ENCODE data around the gene KRT28.
"Not testable (repeated sequence)": the region's sequence is repeated elsewhere in the genome, so short reads cannot be mapped to it uniquely, and the experiment has no call there.

KRT28 gene

DNA sequence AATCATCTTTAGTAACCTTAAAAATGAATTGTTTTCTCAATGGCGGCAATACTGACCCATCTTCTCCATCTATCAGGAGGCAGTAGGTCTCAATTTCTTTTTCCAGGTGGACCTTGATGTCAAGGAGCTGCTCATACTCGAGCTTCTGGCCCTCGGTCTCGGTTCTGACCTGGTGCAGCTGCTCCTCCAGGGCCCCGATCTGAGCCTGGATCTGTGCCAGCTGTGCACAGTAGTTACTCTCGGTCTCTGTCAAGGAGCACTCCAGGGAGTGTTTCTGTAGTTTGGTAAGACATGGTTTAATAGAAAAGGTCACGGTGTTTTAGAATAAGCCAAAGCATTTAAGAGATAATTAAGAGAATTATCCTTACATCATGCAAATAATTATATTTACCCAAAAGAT, 22.3 kb downstream of the KRT28 start:
- no peak for DNase-seq

DNA sequence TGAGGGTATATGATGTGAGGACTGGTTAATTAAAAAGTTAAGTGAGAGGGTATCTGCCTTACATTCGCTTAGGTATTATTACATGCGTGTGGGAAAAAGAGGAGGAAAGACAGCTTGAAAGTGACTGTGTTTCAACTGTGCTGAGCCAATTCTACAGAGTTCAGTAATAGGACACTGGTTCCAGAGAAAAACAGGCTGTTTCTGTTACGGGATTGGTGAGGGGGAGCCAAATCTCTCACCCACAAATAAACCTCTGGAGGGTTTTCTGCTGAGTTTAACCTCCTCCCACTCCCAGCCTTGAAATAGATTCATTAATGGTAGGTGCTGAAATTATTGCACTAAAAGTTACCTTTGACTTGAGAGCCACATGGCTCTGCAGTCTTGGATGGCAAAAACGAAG, 23.8 kb downstream of the KRT28 start:
- no peak for DNase-seq

DNA sequence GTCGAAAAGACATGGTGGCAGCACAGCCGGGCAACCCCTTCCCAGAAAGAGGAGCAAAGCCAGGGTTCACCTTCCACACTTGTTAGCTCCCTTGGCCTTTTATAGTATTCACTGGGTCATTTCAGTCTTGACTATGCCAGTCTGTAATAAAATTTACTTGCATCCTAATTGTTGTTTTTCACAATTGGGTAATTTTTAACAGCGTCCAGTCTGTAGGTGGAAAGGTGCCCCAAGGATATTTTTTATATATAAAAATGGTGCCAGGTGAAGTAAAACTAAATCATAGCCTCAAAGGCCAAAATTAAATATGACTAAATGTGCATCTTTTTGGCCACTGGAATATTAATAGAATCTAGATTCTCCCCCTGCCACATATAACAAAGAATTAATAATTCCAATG, 27.7 kb downstream of the KRT28 start, which contains the start of gene KRT26:
KRT26 (minus strand) TSS at position 101 of the 400 bp plus-strand sequence; CDS start at position 13, 88 bp downstream.
- DNase-seq, result no peak

DNA sequence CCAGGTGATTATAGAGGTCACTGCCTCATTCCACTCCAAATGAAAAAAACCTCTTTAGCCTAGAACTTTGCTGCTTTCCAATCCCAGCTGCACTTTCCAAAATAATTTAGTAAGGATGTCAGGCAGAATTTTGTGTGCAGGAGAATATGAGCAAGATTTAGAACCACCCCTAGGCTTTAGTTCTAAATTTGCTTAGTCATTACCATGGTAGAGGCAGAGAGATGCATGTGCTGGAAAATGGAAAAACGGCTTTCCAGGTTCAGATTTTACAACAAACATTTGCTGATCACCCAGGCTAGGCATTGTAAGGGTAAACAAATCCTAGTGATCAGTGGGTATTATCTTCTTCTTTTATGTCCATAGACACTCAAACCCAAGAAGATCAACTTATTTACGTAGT, 34.1 kb downstream of the KRT28 start:
- DNase-seq, result no peak

DNA sequence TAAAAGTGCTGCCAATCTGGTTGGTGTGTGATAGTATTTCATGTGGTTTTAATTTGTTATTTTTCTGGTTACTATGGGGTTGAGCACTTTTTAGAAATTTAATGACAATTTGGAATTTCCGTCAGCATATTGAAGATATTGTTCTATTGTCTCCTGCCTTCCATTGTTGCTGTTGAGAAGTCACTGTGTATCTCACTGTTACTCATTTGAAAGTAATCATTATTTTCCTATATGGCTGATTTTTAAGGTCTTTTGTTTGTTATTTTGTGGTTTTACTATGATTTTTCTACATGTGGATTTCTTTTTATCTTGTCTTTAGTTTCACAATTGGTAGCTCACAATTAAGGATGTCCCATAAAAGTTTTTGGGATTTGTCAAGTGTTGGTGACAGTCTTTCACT, 36.0 kb downstream of the KRT28 start:
- no peak for DNase-seq

DNA sequence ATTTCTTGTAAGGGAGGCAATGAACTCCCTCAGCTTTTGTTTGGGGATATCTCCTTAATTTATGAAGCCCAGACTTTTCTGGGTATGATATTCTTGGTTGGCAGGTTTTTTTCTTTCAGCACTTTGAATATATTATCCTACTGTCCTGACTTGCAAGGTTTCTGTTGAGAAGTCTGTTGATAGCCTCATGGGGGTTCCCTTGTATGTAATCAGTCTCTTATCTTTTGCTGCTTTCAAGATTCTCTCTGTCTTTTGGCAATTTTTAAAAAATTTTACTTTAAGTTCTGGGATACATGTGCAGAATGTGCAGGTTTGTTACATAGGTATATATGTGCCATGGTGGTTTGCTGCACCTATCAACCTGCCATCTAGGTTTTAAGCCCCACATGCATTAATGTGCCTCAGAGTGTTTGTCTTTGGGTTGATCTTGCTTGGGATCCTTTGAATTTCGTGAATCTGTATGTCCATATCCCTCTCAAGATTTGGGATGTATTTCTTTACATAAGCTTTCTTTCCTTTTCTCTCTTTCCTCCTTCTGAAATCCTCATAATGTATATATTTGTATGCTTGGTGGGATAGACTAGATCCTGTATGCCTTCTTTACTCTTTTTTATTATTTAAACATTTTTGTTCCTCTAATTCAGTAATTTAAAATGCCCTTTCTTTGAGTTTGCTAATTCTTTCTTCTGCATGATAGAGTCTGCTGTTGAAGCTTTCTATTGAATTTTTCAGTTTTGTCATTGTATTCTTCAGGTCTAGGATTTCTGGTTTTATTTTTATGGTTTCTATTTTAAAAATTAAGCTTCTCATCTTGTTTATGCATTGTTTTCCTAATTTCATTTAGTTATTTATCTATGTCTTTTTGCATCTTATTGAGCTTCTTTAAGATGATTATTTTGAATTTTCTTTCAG, 39.4 kb downstream of the KRT28 start:
- DNase-seq, result no peak

DNA sequence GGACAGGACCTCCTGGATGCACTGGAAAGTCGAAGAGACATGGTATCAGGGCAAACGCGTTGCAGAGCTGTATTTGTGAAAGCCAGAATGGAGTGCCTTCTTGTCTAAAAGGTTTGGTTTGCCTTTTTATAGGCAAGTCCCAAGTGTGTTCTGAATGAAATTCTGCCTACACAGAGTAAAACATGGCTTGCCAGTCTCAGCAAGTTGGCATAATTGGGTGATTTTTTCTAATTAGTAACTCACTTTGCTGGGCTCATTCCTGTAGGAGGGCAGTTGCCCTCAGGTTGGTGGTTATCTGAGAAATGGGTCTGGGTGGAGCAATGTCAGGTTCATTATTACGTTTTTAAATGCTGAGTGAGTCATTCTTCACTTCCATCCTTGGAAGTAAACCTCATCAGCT, 44.5 kb downstream of the KRT28 start, which contains the start of gene KRT25:
KRT25 (minus strand) TSS at position 101 of the 400 bp plus-strand sequence; CDS start at position 41, 60 bp downstream.
- no peak for DNase-seq

DNA sequence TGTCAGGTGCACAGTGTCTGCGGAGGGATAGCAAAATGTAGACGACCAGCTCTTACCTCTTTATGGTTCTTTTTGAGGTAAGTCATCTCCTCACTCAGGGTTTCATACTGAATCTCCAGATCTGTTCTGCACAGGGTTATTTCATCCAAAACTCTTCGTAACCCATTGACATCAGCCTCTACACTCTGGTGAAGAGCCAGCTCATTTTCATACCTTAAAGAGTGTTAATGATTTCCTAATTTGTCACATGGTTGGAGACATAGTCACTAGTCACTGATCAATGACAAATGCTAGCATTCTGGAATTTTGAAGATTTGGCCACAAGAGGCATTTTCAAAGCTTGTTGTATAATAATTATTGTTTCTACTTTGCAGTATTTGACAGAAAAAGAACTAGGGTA, 46.0 kb downstream of the KRT28 start:
- no peak for DNase-seq

DNA sequence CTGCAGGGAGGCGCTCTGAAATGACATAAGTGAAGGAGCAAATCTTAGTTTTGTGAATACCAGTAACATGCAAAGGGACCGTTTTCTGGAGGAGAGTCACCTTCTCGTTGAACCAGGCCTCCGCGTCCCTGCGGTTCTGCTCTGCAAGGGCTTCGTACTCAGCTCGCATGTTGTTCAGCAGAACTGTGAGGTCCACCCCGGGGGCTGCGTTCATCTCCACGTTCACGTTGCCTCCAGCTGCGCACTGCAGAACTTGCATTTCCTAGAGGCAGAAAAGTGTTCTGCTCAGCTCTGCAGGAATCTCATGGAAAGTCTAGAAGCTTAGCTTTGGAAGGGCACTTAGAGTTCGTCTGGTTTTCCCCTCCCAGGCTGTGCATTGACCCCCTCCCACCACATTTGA, 48.7 kb downstream of the KRT28 start:
- no peak for DNase-seq

DNA sequence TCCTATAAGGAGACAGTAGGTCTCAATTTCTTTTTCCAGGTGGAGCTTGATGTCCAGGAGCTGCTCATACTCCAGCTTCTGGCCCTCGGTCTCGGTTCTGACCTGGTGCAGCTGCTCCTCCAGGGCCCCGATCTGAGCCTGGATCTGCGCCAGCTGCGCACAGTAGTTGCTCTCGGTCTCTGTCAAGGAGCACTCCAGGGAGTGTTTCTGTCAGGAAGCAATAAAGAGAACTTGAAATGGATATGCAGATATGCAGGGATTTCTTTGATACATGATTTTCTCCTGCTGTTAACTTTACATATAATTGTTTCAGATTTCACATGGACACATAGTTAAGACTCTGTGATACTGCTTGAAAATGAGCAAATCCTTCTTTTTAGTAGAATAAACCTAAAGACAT, 49.4 kb downstream of the KRT28 start:
- DNase-seq, result no peak

DNA sequence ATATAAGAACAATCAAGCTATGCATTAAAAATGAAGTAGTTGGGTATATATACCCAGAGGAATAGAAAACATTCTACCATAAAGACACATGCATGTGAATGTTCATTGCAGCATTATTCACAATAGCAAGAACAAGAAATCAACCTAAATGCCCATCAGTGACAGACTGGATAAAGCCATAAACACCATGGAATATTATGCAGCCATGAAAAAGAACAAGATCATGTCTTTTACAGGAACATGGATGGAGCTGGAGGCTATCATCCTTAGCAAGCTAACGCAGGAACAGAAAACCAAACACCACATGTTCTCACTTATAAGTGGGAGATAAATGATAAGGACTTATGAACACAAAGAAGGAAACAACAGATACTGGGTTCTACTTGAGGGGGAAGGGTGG, 51.1 kb downstream of the KRT28 start:
- not testable (repeated sequence) for DNase-seq
